Measurements from ENCODE around the gene CHI3L2. TPM values are rescaled to one million over a fixed set of nuclear protein-coding genes. Genes with fewer than 3 reads are reported as not detected.

Gene CHI3L2
- total and polyA plus RNA-seq, 2 of the 13 experiments (the other 11 are each of a cell fraction or from before 2014, with no cell fraction given): 0.46 to 1.7 TPM

DNA sequence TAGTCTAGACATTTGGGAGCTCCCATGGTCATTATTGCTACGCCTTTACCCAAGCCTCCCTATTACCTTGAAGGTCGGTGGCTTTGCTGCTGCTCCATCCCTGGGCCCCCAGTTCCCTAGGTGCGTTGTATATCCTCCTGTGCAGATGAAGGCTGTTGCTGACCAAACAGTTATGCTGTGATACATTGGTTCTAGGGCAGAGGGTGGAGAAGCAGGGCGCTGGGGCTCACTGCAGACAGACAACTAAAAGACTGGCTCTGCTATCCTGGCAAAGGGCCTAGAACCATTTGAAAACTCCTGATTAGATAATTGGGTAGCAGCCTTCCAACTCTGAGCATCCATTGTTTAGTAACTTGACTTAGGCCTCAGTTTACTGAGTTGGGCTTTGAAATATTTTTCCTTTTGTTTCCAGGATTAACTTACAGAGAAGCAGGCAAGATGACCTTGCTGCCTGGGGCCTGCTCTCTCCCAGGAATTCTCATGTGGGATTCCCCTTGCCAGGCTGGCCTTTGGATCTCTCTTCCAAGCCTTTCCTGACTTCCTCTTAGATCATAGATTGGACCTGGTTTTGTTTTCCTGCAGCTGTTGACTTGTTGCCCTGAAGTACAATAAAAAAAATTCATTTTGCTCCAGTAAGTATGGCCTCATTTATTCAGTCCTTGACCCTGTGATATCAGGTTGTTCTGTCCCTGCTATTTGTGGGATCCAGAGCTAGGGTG is 15.5 kb downstream of the CHI3L2 start (continued):
- TF ChIP-seq, protein P1, sequence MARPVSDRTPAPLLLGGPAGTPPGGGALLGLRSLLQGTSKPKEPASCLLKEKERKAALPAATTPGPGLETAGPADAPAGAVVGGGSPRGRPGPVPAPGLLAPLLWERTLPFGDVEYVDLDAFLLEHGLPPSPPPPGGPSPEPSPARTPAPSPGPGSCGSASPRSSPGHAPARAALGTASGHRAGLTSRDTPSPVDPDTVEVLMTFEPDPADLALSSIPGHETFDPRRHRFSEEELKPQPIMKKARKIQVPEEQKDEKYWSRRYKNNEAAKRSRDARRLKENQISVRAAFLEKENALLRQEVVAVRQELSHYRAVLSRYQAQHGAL (CRISPR knock-in tag; IDR thresholded peaks at IDR 0.05; ENCODE audit: not compliant biosample characterization): no peak
- TF ChIP-seq TBX3 (IDR thresholded peaks at IDR 0.05; ENCODE audit: borderline replicate concordance): no peak
- TF ChIP-seq RFXAP (CRISPR knock-in tag; IDR thresholded peaks at IDR 0.05; ENCODE audit: borderline replicate concordance): no peak
- TF ChIP-seq ZNF101 (CRISPR knock-in tag; IDR thresholded peaks at IDR 0.05; ENCODE audit: borderline replicate concordance, low read depth): no peak
- no peak for TF ChIP-seq ZNF441 (CRISPR knock-in tag; IDR thresholded peaks at IDR 0.05; ENCODE audit: borderline replicate concordance)
- TF ChIP-seq, protein P2, sequence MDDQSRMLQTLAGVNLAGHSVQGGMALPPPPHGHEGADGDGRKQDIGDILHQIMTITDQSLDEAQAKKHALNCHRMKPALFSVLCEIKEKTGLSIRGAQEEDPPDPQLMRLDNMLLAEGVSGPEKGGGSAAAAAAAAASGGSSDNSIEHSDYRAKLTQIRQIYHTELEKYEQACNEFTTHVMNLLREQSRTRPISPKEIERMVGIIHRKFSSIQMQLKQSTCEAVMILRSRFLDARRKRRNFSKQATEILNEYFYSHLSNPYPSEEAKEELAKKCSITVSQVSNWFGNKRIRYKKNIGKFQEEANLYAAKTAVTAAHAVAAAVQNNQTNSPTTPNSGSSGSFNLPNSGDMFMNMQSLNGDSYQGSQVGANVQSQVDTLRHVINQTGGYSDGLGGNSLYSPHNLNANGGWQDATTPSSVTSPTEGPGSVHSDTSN (CRISPR knock-in tag; IDR thresholded peaks at IDR 0.05; ENCODE audit: borderline replicate concordance): no peak
- TF ChIP-seq, protein P3, sequence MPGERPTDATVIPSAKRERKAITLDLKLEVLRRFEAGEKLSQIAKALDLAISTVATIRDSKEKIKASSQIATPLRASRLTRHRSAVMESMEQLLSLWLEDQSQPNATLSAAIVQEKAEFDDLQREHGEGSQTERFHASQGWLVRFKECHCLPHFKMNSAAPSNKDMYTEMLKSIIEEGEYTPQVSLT (CRISPR knock-in tag; IDR thresholded peaks at IDR 0.05; ENCODE audit: borderline replicate concordance, low read depth): no peak
- no peak for TF ChIP-seq TFE3 (CRISPR knock-in tag; IDR thresholded peaks at IDR 0.05)
- no peak for TF ChIP-seq ZSCAN12 (CRISPR knock-in tag; IDR thresholded peaks at IDR 0.05)
- no peak for TF ChIP-seq TAF15 (IDR thresholded peaks at IDR 0.05; ENCODE audit: low read depth, low read length, poor library complexity, severe bottlenecking)
- no peak for TF ChIP-seq FOXO1 (CRISPR knock-in tag; IDR thresholded peaks at IDR 0.05)
- TF ChIP-seq ZNF776 (CRISPR knock-in tag; IDR thresholded peaks at IDR 0.05): no peak
- TF ChIP-seq ELF3 (CRISPR knock-in tag; IDR thresholded peaks at IDR 0.05): peak; percentile 63
- TF ChIP-seq EZH2 (conservative IDR thresholded peaks at IDR 0.05; ENCODE audit: low read depth, low read length): no peak
- TF ChIP-seq, protein P4, sequence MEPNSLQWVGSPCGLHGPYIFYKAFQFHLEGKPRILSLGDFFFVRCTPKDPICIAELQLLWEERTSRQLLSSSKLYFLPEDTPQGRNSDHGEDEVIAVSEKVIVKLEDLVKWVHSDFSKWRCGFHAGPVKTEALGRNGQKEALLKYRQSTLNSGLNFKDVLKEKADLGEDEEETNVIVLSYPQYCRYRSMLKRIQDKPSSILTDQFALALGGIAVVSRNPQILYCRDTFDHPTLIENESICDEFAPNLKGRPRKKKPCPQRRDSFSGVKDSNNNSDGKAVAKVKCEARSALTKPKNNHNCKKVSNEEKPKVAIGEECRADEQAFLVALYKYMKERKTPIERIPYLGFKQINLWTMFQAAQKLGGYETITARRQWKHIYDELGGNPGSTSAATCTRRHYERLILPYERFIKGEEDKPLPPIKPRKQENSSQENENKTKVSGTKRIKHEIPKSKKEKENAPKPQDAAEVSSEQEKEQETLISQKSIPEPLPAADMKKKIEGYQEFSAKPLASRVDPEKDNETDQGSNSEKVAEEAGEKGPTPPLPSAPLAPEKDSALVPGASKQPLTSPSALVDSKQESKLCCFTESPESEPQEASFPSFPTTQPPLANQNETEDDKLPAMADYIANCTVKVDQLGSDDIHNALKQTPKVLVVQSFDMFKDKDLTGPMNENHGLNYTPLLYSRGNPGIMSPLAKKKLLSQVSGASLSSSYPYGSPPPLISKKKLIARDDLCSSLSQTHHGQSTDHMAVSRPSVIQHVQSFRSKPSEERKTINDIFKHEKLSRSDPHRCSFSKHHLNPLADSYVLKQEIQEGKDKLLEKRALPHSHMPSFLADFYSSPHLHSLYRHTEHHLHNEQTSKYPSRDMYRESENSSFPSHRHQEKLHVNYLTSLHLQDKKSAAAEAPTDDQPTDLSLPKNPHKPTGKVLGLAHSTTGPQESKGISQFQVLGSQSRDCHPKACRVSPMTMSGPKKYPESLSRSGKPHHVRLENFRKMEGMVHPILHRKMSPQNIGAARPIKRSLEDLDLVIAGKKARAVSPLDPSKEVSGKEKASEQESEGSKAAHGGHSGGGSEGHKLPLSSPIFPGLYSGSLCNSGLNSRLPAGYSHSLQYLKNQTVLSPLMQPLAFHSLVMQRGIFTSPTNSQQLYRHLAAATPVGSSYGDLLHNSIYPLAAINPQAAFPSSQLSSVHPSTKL (CRISPR knock-in tag; IDR thresholded peaks at IDR 0.05): peak; percentile 55
- TF ChIP-seq ZFP62 (CRISPR knock-in tag; IDR thresholded peaks at IDR 0.05): no peak
- TF ChIP-seq ZNF326 (CRISPR knock-in tag; IDR thresholded peaks at IDR 0.05; ENCODE audit: borderline replicate concordance): no peak
- no peak for TF ChIP-seq KAT8 (CRISPR knock-in tag; IDR thresholded peaks at IDR 0.05)
- TF ChIP-seq ARNT2 (CRISPR knock-in tag; IDR thresholded peaks at IDR 0.05; ENCODE audit: low read depth): no peak
- no peak for TF ChIP-seq ZNF605 (CRISPR knock-in tag; IDR thresholded peaks at IDR 0.05)
- no peak for TF ChIP-seq AHR (CRISPR knock-in tag; IDR thresholded peaks at IDR 0.05)
- TF ChIP-seq MED1 (CRISPR knock-in tag; IDR thresholded peaks at IDR 0.05): peak; percentile 46; the same call in 1 of the 2 replicates
- peak; percentile 45 for TF ChIP-seq ASH2L (IDR thresholded peaks at IDR 0.05; ENCODE audit: insufficient read length, low read depth, low read length)

Data from HepG2 (cell line).